Ammon's horn (tissue), 1 donor: Measurements from ENCODE around the gene SLC22A5.
A peak's percentile ranks its signal among the peaks of the same experiment; 100 is the strongest.
"Not testable (repeated sequence)": the region's sequence is repeated elsewhere in the genome, so short reads cannot be mapped to it uniquely, and the experiment has no call there.

ENCODE experiments used
- DNase-seq: peaks from one replicate; pipeline ENCODE4 v3.0.0-alpha.2; 2016; ENCODE audit warnings: low spot score

The SLC22A5 gene

GRCh38 chr5:132413567-132413966, 44.1 kb downstream of the SLC22A5 start:
- no peak for DNase-seq

DNA sequence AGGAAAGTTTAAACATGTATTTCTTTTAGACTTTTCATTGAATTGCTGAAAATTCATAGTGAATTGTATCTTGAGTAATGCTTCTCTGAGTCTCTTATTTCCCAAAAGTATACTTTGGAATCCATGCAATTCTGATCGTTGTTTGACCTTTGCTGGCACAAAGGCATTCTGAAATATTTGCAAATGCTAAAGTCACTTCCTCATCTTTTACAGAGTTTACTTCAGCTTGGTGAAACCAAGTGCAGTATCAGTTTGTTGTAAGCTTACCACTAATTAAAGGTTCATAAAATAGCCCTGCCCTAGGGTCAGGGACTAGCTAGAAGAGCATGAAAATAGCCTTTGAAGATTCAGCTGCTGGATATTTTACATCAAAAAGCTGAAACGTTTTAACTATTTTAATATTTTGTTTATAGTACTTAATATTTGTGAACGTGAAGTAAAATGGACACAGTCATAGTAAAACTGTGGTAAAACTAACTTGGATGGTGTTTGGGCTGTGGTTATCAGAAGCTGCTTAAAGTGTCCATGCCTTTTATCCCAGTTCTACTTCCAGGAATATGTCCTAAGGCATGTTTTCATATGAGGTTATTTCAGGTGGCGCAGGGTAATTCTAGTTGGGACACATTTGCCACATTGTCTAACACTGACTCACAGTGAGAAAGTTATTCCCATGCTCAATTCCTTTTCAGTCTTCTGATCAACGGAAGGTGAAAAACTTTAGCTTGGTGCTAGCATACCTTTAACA, 45.3 kb downstream of the SLC22A5 start:
- no peak for DNase-seq

DNA sequence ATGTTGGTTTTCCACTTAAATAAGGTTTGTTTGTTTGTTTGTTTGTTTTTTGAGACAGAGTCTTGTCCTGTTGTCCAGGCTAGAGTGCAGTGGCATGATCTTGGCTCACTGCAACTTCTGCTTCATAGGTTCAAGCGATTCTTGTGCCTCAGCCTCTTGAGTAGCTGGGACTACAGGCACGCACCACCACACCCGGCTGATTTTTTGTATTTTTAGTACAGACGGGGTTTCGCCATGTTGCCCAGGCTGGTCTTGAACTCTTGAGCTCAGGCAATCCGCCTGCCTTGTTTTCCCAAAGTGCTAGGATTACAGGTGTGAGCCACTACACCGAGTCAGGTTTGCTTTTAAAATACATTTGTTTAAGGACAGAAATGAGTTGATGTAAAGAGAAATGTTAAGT, 46.0 kb downstream of the SLC22A5 start:
- not testable (repeated sequence) for DNase-seq

GRCh38 chr5:132416306-132417009, 46.9 kb downstream of the SLC22A5 start:
- no peak for DNase-seq

DNA sequence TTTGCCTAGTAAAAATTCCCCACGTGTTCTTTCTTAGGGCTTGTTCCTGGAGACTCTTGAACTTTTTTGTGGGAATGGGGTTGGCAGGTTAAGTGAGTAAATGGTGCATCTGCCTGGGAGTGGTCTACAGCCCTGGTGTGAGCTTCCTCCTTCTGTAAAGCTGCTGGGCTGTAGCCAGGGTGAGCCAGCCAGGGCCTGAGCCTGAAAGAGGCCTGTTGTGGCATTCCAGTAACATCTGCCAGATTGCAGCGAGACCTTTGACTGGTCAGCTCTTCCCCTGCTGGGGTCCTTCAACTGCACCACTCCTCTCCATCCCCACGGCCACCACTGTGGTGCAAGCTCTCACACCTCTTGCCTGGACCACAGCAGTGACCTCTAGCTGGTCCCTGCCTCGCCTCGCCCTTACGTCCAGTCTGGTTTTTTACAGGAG, 47.5 kb downstream of the SLC22A5 start:
- DNase-seq: peak; percentile 77

- DNase-seq: no peak
Observed at GRCh38 chr5:132417461-132417860, 48.0 kb downstream of the SLC22A5 start.

GRCh38 chr5:132417889-132418485, 48.5 kb downstream of the SLC22A5 start:
- no peak for DNase-seq

DNA sequence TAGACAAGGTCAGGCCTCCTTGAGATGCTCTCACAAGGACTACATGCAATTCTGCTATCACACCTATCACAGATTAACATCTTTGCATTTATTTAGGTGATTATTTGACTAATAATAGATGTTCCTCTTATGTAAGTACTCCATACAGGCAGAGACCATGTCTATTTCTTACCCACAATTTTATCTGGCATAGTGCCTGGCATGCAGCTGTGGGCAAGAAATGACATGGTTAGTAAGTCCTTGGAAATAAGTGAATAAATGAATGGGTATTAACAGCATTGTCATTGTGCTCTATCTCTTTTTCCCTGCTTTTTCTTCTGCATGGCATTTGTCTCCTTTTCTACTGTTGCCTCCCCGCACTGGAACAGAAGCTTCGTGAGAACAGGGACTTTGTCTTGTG, 49.4 kb downstream of the SLC22A5 start:
- DNase-seq: no peak

DNA sequence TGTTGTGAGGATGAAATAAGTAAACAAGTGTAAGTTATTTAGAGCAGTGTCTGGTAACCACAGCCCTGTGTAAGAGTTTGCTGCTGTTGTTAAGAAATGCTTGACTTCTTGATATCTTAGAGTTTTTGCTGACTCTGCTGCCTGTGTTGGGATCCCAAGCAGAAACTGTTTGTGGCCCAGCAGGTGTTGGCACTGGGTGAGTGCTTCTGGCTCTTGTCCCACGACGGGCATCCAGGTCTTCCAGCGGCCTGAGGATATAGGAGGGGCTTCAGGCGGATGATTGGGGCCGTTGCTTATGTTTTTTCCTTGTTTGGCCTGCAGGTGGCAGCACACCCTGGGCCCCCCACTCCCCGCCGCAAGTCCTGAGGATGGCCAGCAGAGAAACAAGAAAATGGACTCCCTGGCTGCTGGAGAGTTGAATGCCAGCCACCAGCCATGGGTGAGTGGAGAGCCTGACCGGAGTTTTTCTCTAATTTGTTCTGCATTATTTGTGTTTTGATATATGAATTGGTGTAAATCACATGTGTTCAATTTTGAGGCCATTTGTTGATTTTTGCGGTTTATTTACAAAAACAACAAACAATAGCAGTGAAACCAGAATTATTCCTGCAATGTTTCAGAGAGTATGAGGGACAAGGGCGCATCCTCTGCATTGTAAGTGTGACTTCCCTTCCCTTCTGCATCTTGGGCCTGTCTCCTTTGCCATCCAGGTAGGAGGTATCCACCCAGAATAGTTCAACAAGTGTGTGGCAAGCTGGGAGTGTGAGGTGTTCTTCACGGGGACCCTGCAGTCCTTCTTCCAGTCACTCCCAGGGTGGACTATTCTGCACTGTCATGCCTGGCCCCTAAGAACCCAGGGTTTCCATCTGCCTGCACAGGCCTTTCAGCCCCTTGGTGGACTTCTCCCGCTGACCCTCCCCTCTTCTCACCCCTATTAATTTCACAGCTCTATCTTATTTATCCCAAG, 50.3 kb downstream of the SLC22A5 start:
- peak; percentile 87 for DNase-seq

- DNase-seq: peak; percentile 46
Observed at GRCh38 chr5:132420706-132421272, 51.3 kb downstream of the SLC22A5 start.

DNA sequence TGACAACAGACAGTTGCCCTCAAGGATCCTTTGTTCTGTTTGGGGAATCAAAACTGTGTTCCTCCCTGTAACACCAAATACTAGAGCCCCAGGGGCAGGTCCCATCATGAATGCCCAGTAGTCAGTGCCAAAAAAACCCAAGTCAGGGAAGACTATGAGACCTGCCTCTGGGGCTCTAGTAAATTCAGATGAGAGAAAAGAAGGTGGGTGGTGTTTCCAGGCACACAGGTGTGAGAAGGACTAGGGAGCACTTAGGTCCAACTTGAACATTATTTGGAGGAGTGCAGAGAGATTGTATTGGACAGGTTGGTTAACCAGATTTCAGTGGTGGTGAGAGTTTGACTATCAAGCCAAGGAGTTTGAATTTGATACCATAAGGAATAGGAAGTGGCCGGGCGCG, 52.0 kb downstream of the SLC22A5 start:
- DNase-seq: no peak

DNA sequence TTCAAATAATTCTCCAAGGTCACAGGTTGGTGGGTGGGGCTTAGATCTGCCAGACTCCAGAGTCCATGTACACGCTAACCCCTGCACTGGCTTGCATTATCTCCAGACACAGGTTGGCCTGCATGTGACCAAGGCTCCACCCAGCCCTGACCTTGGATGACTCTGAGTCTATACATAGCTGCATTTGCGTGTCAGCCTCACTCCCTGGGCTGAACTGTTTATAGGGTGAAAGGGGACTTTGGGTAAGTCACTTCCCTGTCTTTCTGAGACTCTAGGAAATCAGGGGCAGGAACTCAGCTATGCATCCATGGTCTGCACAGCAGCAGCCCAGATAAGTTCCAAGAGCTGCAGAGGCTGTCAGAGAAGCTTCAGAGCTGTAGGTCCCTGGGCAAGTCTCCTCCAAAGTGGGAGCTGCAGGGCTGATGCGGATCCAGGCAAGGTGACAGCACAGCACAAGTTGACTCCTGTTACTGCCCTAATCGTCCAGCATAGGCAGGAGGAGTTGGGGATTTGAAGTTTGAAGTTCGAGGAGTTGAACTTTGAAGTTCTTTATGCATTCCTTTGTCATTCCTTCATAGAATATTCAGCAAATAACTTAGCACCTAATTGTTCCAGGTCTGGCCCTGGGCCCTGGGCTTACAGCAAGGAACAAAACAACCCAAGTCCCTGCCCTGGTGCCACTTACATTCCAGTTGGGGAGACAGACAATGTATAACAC, 53.4 kb downstream of the SLC22A5 start:
- DNase-seq: no peak

DNA sequence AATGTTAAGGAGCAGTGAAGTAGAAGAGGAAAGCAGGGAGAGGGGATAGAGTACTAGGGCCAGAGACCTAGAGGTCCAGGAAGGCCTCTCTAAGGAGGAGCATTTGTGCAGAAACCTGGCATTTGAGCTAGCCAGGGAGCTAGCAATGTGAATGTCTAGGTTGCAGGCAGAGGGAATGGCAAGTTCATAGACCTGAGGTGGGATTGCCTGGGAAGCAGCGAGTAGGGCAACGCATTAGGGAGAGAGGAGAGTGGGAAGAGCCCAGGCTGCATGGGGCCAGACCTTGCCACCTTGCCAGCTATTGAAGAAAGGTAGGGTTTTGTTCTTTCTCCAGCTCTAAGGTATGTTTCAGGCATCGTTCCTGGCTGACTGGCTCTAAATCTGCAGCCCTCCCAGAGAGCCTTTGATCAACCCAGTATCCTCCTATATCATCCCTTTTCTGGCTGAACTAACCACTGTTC, 54.0 kb downstream of the SLC22A5 start:
- DNase-seq: no peak

- no peak for DNase-seq
Observed at GRCh38 chr5:132424167-132424880, 54.8 kb downstream of the SLC22A5 start.

DNA sequence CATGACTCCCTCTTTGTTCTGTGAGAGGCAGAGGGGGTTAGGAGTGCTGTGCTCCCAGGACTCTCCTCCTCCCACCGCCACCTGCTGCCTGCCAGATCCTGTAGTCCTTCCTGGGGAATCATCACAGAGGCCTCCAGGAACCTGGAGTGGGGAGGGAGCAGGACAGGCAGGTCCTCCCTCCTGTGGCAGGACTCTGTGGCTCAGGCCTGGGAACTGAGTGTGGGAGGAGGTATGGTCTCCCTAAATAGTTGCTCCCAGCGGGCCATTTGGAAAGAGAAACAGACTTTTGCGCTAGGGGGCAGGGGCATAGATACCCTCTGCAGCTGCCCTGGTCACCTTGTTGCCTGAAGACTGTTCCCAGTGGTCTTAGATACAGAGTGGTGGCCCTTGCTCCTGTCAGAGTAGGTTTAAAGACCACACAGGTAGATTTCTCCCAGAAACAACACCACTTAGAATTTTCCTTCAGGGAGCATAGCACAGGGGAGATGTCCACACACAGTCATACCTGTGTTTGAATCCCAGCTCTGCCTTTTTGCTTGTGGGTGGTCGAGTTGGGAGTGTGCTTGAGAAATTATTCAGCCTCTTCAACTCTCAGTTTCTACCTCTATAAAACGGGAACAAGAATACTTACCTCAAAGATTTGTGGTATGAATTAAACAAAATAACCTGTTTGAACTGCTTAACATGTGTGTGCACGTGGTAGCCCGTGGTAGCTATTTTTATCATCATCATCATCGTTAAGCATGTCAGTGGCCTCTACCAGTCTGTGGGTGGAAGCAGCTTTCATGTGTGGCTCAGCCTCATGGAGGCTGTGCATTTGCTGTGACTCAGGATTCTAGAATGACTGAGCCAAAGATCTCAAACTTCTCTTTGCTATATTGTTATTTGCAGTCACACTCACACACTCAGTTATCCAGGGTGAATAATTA, 55.8 kb downstream of the SLC22A5 start:
- no peak for DNase-seq

- no peak for DNase-seq
Observed at GRCh38 chr5:132425975-132426524, 56.5 kb downstream of the SLC22A5 start.

DNA sequence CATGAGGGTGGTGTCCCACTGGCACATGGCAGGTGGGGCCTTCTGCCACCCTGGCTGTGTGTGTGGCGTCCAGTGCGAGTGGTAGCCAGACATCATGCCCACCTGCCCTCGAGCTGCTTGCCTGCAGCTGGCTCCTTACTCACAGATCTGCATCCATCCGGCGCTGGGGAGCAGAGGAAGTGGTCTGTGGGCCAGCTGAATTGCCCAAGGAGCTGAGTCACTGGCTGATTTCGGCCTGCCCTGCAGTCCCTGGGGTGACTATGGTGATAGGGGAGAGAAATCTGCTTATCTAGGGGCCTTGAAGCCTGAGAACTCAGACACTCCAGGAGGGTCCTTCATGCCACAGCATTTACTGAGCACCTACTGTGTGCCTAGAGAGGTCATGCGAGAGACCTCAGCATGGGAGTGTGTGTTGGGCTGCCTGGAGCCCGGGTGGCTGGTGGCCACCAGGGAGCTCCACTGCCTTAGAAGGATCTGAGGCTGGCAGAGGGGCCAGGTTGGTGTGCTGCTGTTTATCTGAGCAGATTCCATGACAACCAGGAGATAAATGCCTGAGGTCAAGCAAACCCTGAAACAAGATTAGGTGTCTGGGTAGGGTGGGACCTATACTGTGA, 57.1 kb downstream of the SLC22A5 start:
- DNase-seq: peak; percentile 47
